Spleen (tissue), 11 donors: ENCODE results near the gene EXOC3L1. TPM values are rescaled to one million over a fixed set of nuclear protein-coding genes. Genes with fewer than 3 reads are reported as not detected.

Experiments used
- DNase-seq: peaks from one replicate; pipeline ENCODE4 v3.0.0-alpha.2; 2020
- H3K27ac ChIP-seq, 8 donors: fragments of 200-600 bp; sonication (generic) in 7 of 8; 1 replicate in 4 of 8; 2 replicates in 4 of 8; pipeline versions ENCODE4 v1.5.0 to v1.8.0; 2016 to 2021; ENCODE audit warnings: inconsistent platforms in 4 of 8, mild to moderate bottlenecking in 4 of 8, moderate library complexity in 1 of 8
- H3K27me3 ChIP-seq, 7 donors: fragments of 200-600 bp; sonication (generic) in 6 of 7; replicated peaks in 1 of 7; 1 replicate in 4 of 7; 2 replicates in 3 of 7; pipeline versions ENCODE4 v1.5.0 to v1.8.0; 2016 to 2021; ENCODE audit warnings: inconsistent platforms in 3 of 7, mild to moderate bottlenecking in 1 of 7
- H3K36me3 ChIP-seq, 6 donors: fragments of 200-600 bp; sonication (generic) in 5 of 6; 1 replicate in 4 of 6; 2 replicates in 2 of 6; pipeline versions ENCODE4 v1.5.0 to v1.8.0; 2016 to 2021; ENCODE audit warnings: inconsistent platforms in 2 of 6
- H3K4me1 ChIP-seq, 6 donors: fragments of 200-600 bp; sonication (generic) in 5 of 6; 1 replicate in 3 of 6; 2 replicates in 3 of 6; pipeline versions ENCODE4 v1.5.0 to v1.8.0; 2016 to 2021; ENCODE audit warnings: inconsistent platforms in 3 of 6
- H3K4me3 ChIP-seq, 8 donors: fragments of 200-600 bp; sonication (generic) in 7 of 8; 1 replicate in 4 of 8; 2 replicates in 4 of 8; pipeline versions ENCODE4 v1.5.0 to v1.8.0; 2016 to 2021; ENCODE audit warnings: inconsistent platforms in 4 of 8, mild to moderate bottlenecking in 4 of 8, moderate library complexity in 2 of 8
- H3K9me3 ChIP-seq, 8 donors: fragments of 200-600 bp; sonication (generic) in 7 of 8; 1 replicate in 4 of 8; 2 replicates in 4 of 8; pipeline versions ENCODE4 v1.5.0 to v1.8.0; 2016 to 2021; ENCODE audit warnings: inconsistent platforms in 4 of 8
- POLR2A ChIP-seq, 3 donors: fragments of 450-650 bp; IDR thresholded peaks; one replicate each; pipeline ENCODE4 v1.5.1; 2017; ENCODE audit warnings: antibody characterized with exemption in 3 of 3, mild to moderate bottlenecking in 1 of 3
- POLR2AphosphoS5 ChIP-seq, 3 donors: sonication (generic); formaldehyde crosslinking; IDR thresholded peaks; one replicate each; pipeline ENCODE4 v1.5.1; 2017; ENCODE audit warnings: antibody characterized with exemption in 3 of 3
- WGBS, 5 donors: extraction: QIAGEN DNeasy Blood & Tissue Kit in 3 of 5; methylation state at CpG; one replicate each; pipeline versions ENCODE4 v1.1.5 to v1.1.7; 2013 to 2018; 5-methylcytosine and 5-hydroxymethylcytosine counted together
- intact Hi-C: fragments of 100-400 bp; cut with DNase I; formaldehyde crosslinking; loops from one replicate; pipeline ENCODE4 v1.15.0; 2023; ENCODE audit warnings: low total_unique reads
- polyA plus RNA-seq, 3 donors: library from polyadenylated mRNA; stranded (reverse); fragments of 200-250 nt; gene quantifications; one replicate each; pipeline ENCODE4 v1.2.1, GENCODE V29; 2013
- total RNA-seq, 7 donors: library from RNA; depleted of rRNA in 3 of 7; stranded (reverse); fragments of >200 nt in 3 of 7; fragmentation: NEBNext Ultra II Directional in 4 of 7; extraction: Animal tissue kit (Norgen Biotek cat#: 25700) in 4 of 7; gene quantifications; one replicate each; pipeline versions ENCODE4 v1.1.0 to v1.2.1, GENCODE V29; 2016 to 2021
- TF ChIP-seq, protein P1 (sequence below), 11 experiments: fragments of 200-600 bp in 7 of 11; fragments of 450-650 bp in 4 of 11; sonication (generic) in 4 of 11; IDR thresholded peaks in 8 of 11; conservative IDR thresholded peaks in 3 of 11; 1 replicate in 7 of 11; 2 replicates in 4 of 11; pipeline versions ENCODE4 v1.4.0 to v1.8.0; 2016 to 2021; ENCODE audit warnings: antibody characterized with exemption in 11 of 11, inconsistent platforms in 4 of 11, mild to moderate bottlenecking in 1 of 11
- donor health status: healthy with polysubstance abuse.
- donor health status: DM: no; HTN: no; CAD: no; lungs with moderate emphysema.
- donor health status: DM: no; HTN: no; CAD: no.
- donor health status: Bipolar disorder and iron deficiency.
- donor health status: healthy.
- donor health status: DM: no; HTN: no; CAD: no.
- donor health status: DM: yes; HTN: yes; CAD: no.

The EXOC3L1 gene
- total and polyA plus RNA-seq, 10 donors, result 28.5 to 113 (median 49.9) TPM

DNA sequence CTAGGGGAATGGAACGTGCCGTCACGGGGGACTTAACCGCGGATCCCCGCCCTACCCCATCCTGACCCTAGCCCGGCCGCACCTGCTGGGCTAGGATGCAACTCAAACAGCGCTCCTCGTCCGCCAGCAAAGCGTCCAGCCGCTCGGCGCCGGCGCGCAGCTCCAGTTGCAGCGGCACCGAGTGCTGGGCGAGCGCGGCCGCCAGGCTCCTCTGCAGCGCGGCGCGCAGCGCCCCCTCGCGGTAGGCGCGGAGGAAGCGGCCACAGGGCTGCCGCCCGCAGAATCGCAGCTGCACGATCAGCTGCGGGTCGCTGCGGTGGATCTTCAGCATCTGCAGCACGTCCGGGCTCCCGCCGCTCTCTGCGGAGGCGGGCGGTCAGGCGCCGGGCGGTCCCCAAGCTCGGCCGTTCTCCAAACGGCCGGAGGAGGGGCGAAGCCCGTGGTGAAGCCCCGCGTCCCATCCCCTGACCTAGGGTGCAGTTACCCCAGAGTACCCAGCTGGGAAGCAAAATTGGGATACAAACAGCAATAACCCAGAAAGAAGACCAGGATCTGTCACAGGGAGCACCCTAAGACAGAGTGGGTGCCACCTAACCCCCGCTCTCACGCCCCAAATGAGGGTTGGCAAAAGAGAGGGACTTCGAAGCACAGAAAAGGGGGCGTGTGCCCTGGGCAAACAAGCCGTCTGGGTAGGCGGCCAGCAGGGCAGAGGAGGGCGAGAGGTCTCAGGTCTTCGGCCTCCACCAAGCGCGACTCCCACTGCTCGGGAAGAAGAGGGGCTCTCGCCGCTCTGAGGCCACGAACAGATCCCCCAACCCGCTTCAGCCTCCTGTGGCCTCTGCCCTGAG lies 34.4 kb downstream of the EXOC3L1 start:
- intact Hi-C loops, result no loop called here
- H3K4me3 ChIP-seq, result peak overlapping the region in 6 of 8 donors; percentile 1 to 59 (median 17)

DNA sequence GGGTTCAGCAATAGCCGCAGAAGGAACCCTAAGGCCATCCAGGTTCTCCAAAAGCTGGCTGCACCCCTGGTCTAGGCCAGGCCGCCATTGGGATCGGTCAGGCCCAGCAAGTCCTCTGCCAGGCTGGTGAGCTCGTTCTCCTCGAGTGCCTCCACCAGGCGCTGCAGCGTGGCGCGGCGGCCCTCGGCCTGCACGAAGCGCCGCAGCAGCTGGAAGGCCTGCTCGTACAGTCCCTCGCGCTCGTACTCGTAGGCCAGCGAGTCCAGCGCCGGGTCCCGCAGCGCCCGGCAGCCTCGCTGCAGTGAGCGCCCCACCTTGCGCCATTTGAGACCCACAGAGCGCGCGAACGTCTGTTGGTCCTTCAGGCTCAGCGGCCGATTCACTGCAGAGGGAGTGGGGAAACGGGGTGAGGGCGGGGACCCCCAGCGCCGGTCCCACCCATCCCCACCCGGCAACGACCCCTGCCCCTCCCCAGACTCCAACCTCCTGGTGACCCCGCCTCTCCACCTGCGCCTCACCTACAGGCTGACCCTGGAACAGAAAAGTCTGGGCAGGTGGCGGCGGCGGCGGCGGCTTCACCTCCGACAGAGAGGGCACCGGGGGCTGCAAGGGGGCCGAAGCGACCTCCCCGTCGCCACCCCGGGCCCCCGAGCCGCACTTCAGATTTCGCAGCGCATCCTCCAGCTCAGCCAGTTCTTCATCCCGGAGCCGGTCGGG lies 35.2 kb downstream of the EXOC3L1 start:
- Histone ChIP-seq H3K9me3 (no peaks in the 10 kb centered on the region), H3K27me3 (peaks cover 0 to 35% (median 16%) of the 10 kb centered on the region in 7 donors), H3K4me1 (peaks cover 28 to 80% (median 58%) of the 10 kb centered on the region in 6 donors), H3K27ac (no peak overlapping the region), H3K36me3 (peaks cover 0 to 7% (median 0%) of the 10 kb centered on the region in 6 donors), H3K4me3 (peak overlapping the region in 6 of 8 donors; percentile 1 to 59 (median 17))
- intact Hi-C loops, result loop anchor here (5.0 kb wide), 1 partner anchor 177 kb away; no protein-coding TSS in a partner anchor
- WGBS, 5 donors, result 37 to 75% (median 42%) methylated on average over 12 to 61 of the region's 61 CpGs
- peak; percentile 75 for DNase-seq
- TF ChIP-seq, protein P1, sequence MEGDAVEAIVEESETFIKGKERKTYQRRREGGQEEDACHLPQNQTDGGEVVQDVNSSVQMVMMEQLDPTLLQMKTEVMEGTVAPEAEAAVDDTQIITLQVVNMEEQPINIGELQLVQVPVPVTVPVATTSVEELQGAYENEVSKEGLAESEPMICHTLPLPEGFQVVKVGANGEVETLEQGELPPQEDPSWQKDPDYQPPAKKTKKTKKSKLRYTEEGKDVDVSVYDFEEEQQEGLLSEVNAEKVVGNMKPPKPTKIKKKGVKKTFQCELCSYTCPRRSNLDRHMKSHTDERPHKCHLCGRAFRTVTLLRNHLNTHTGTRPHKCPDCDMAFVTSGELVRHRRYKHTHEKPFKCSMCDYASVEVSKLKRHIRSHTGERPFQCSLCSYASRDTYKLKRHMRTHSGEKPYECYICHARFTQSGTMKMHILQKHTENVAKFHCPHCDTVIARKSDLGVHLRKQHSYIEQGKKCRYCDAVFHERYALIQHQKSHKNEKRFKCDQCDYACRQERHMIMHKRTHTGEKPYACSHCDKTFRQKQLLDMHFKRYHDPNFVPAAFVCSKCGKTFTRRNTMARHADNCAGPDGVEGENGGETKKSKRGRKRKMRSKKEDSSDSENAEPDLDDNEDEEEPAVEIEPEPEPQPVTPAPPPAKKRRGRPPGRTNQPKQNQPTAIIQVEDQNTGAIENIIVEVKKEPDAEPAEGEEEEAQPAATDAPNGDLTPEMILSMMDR (IDR thresholded peaks at IDR 0.05 in 8 of 11, conservative IDR thresholded peaks at IDR 0.05 in 3 of 11), result no peak
- TF ChIP-seq POLR2AphosphoS5 (IDR thresholded peaks at IDR 0.05), result peak in 2 of 3 donors; percentile 7 to 19

More for the DNA sequence above, 34.4 kb downstream of the EXOC3L1 start:
- no peaks in the 10 kb centered on the region for H3K9me3 ChIP-seq
- peak; percentile 96 for DNase-seq
- H3K4me1 ChIP-seq, result peaks cover 24 to 79% (median 54%) of the 10 kb centered on the region in 6 donors
- peaks cover 0 to 27% (median 8%) of the 10 kb centered on the region in 7 donors for H3K27me3 ChIP-seq
- no peak overlapping the region for H3K27ac ChIP-seq
- 15 to 74% (median 18%) methylated on average over 15 to 74 of the region's 74 CpGs for WGBS, 5 donors
- TF ChIP-seq POLR2AphosphoS5 (IDR thresholded peaks at IDR 0.05), result peak; percentile 35 to 77 (median 67)
- TF ChIP-seq, protein P1 (IDR thresholded peaks at IDR 0.05 in 8 of 11, conservative IDR thresholded peaks at IDR 0.05 in 3 of 11), result peak; percentile 44 to 99 (median 97)
- TF ChIP-seq POLR2A (IDR thresholded peaks at IDR 0.05), result no peak
- H3K36me3 ChIP-seq, result peaks cover 0 to 7% (median 0%) of the 10 kb centered on the region in 6 donors

DNA sequence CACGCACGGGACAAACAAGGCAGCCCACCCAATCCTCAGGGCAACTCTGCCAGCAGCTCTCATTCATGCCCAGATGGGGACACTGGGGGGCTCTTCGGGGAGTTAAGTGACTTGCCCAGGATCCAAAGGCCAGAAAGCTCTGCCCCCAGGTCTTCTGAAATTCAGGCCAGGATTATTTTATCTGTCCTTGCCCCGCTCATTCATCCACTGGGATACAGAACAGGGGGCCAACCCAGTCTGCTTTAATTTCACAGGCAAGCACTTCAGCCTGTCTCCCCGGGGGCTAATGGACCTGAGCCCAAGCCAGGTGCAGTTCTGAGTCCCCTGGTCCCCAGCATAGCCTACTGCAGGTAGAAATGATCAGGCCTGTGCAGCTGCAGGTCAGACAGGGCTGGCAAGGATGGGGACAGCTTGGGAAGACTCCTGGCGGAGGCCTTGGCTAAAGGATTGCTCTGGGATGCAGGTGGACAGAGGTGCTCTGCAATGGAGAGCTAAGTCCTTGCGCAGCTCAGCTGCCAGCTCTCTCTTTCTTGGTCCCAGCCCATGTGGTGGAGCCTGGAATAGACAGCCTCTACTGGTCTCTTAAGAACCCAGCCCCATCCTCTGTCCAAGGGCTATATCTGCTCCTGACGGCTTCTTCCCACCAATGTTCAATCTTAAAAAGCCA lies 38.4 kb downstream of the EXOC3L1 start:
- TF ChIP-seq, protein P1 (IDR thresholded peaks at IDR 0.05 in 8 of 11, conservative IDR thresholded peaks at IDR 0.05 in 3 of 11), result no peak
- TF ChIP-seq POLR2AphosphoS5 (IDR thresholded peaks at IDR 0.05), result no peak
- no peak for TF ChIP-seq POLR2A (IDR thresholded peaks at IDR 0.05)
- Histone ChIP-seq H3K4me3 (peak overlapping the region in 4 of 8 donors; percentile 47 to 73 (median 56)), H3K27ac (peak overlapping the region in 7 of 8 donors; percentile 78 to 85 (median 81)), H3K27me3 (peaks cover 0 to 46% (median 23%) of the 10 kb centered on the region in 7 donors), H3K36me3 (peaks cover 0 to 39% (median 21%) of the 10 kb centered on the region in 6 donors), H3K4me1 (peaks cover 19 to 59% (median 41%) of the 10 kb centered on the region in 6 donors), H3K9me3 (no peaks in the 10 kb centered on the region)
- intact Hi-C loops, result loop anchor here (5.0 kb wide), 1 partner anchor 174 kb away; no protein-coding TSS in a partner anchor
- DNase-seq, result no peak
- 67 to 84% (median 68%) methylated on average over 6 to 8 of the region's 8 CpGs for WGBS, 5 donors
